Measurements from ENCODE around the gene RAB3B. TPM values are rescaled to one million over a fixed set of nuclear protein-coding genes. Genes with fewer than 3 reads are reported as not detected.

The RAB3B gene
- total and polyA plus RNA-seq, 9 of the 15 experiments (the other 6 are each of a cell fraction or from before 2014, with no cell fraction given) = 0.07 to 0.47 (median 0.27) TPM

DNA sequence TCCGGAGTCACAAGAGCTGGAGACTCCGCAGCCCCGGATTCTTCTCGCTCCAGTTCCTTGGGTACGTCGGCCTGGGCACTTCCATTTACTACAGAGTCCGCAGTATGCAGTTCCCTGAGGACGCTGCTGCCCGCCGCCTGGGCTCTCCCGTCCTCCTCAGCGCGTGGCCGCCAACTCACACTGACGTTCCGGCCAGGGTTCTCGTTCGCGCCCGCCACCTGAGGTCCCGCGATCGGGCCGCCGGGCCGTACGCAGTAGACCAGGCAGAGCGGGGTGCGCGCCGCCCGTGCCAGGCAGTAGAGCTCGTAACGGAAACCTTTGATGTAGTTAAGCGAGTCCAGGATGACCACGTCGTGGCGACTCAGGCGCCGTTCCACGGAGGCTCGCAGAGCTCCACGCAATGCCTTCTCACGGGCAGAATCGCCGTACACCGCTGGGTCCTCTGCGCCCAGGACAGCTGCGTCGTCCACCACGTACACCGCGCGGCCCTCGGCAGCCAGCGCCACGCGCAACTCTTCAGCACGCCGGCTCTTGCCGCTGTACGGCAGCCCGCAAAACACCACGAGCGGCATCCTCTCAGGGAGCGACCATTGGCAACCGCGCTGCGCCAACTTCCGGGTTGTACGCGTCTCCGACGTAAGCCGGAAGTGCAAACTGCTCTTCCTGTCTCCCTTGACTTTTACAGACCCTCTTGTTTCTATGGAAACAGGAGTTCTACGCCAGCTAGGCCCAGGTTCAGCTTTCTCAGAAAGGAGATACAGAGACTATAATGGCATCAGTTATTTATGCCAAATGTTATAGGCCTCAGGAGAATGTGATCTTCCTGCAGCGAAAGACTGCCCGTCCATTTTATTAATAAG, 42.9 kb upstream of the RAB3B start, which contains the start of gene KTI12 (continued):
- no peak for TF ChIP-seq RBM34 (IDR thresholded peaks at IDR 0.05; ENCODE audit: borderline replicate concordance, insufficient read depth, low read length)
- peak; percentile 21; the same call in 1 of the 2 replicates for TF ChIP-seq TAF7 (tag; IDR thresholded peaks at IDR 0.05)
- TF ChIP-seq RREB1 (CRISPR knock-in tag; IDR thresholded peaks at IDR 0.05) = 0 out of 2 replicates have a peak, but pooled peaks have one; percentile 75
- no peak for TF ChIP-seq MCM2 (IDR thresholded peaks at IDR 0.05; ENCODE audit: low read depth)
- TF ChIP-seq ZSCAN29 (IDR thresholded peaks at IDR 0.05) = no peak; the same call in 1 of the 2 replicates
- TF ChIP-seq, protein P1, sequence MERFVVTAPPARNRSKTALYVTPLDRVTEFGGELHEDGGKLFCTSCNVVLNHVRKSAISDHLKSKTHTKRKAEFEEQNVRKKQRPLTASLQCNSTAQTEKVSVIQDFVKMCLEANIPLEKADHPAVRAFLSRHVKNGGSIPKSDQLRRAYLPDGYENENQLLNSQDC (CRISPR knock-in tag; IDR thresholded peaks at IDR 0.05) = no peak
- TF ChIP-seq, protein P2, sequence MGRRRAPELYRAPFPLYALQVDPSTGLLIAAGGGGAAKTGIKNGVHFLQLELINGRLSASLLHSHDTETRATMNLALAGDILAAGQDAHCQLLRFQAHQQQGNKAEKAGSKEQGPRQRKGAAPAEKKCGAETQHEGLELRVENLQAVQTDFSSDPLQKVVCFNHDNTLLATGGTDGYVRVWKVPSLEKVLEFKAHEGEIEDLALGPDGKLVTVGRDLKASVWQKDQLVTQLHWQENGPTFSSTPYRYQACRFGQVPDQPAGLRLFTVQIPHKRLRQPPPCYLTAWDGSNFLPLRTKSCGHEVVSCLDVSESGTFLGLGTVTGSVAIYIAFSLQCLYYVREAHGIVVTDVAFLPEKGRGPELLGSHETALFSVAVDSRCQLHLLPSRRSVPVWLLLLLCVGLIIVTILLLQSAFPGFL (CRISPR knock-in tag; IDR thresholded peaks at IDR 0.05) = no peak
- TF ChIP-seq MEIS2 (IDR thresholded peaks at IDR 0.05; ENCODE audit: partially characterized antibody) = no peak
- TF ChIP-seq STAT5A (IDR thresholded peaks at IDR 0.05; ENCODE audit: borderline replicate concordance, low read length) = no peak
- TF ChIP-seq ESRRA (IDR thresholded peaks at IDR 0.05; ENCODE audit: borderline replicate concordance, low read depth) = no peak
- TF ChIP-seq ATF4 (CRISPR knock-in tag; IDR thresholded peaks at IDR 0.05) = no peak
- TF ChIP-seq ZNF253 (CRISPR knock-in tag; conservative IDR thresholded peaks at IDR 0.05) = no peak
- no peak; the same call in 1 of the 2 replicates for TF ChIP-seq BMI1 (IDR thresholded peaks at IDR 0.05; ENCODE audit: low read length)
- peak; percentile 78; the same call in 1 of the 2 replicates for TF ChIP-seq ZBTB1 (CRISPR knock-in tag; IDR thresholded peaks at IDR 0.05; ENCODE audit: borderline replicate concordance, low read depth)
- peak; percentile 92 for TF ChIP-seq CREM (IDR thresholded peaks at IDR 0.05; ENCODE audit: low read depth)
- TF ChIP-seq ZBTB43 (CRISPR knock-in tag; IDR thresholded peaks at IDR 0.05) = peak; percentile 76; the same call in 1 of the 2 replicates
- TF ChIP-seq HDAC8 (tag; IDR thresholded peaks at IDR 0.05) = no peak
